Adipocyte (in vitro differentiated cells): ENCODE data around the gene MACIR.

Experiments used
- DNase-seq: peaks from one replicate; pipeline ENCODE4 v3.0.0-alpha.2; 2015; ENCODE audit warnings: low read depth
- H3K27me3 ChIP-seq: replicated peaks from 2 replicates; pipeline ENCODE4 v1.7.0; 2013; ENCODE audit warnings: mild to moderate bottlenecking, low read length, moderate library complexity; ENCODE audit not compliant: control insufficient read depth, insufficient read depth
- H3K36me3 ChIP-seq: 2 replicates; pipeline ENCODE4 v1.7.0; 2013; ENCODE audit warnings: low read length, mild to moderate bottlenecking, moderate library complexity; ENCODE audit not compliant: control insufficient read depth, insufficient read depth, severe bottlenecking
- H3K4me1 ChIP-seq: 2 replicates; pipeline ENCODE4 v1.7.0; 2013; ENCODE audit warnings: mild to moderate bottlenecking, low read length, moderate library complexity; ENCODE audit not compliant: control insufficient read depth, insufficient read depth
- H3K4me3 ChIP-seq: 2 replicates; pipeline ENCODE4 v1.7.0; 2013; ENCODE audit warnings: mild to moderate bottlenecking, low read length, moderate library complexity
- H3K9ac ChIP-seq: 2 replicates; pipeline ENCODE4 v1.7.0; 2013; ENCODE audit warnings: mild to moderate bottlenecking, low read length, moderate library complexity
- H3K9me3 ChIP-seq: 2 replicates; pipeline ENCODE4 v1.7.0; 2013; ENCODE audit warnings: mild to moderate bottlenecking, low read length, moderate library complexity; ENCODE audit not compliant: control insufficient read depth

The MACIR gene

DNA sequence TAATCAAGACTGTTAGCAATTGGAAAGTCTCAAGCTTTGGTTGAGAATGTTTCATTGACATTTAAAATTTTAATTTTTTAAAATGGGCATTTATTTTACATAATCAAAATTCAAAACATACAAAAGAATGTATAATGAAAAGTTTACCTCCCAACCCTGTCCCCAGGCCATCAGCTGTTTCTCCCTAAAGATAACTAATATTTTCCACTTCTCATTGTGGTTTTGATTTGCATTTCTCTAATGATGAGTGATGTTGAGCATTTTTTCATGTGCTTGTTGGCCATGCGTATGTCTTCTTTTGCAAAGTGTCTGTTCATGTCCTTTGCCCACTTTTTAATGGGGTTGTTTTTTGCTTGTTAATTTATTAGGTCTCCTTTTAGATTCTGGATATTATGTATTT, 11.4 kb upstream of the MACIR start:
- no peaks in the 10 kb centered on the region for H3K36me3 ChIP-seq
- no peaks in the 10 kb centered on the region for H3K9me3 ChIP-seq
- no peak for DNase-seq
- H3K4me3 ChIP-seq = no peak overlapping the region
- H3K27me3 ChIP-seq = no peaks in the 10 kb centered on the region
- H3K9ac ChIP-seq = no peak overlapping the region
- H3K4me1 ChIP-seq = no peaks in the 10 kb centered on the region

DNA sequence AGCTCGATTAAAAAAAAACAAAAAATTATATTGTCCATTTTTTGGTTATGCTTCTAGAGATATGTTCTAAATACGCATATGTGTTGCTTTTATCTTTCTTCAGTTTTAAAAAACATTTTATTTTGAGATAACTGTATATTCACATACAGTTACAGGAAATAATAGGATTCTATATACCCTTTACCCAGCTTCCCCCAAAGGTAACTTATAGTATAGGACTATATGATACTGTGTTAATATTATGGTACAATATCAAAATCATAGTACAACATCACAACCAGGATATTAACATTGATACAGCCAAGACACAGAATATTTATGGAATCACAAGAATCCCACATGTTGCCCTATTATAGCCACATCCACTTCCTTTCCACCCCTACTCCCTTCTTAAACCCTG, 9.5 kb upstream of the MACIR start:
- no peak overlapping the region for H3K4me3 ChIP-seq
- no peak overlapping the region for H3K9ac ChIP-seq
- no peaks in the 10 kb centered on the region for H3K36me3 ChIP-seq
- H3K27me3 ChIP-seq = no peaks in the 10 kb centered on the region
- H3K9me3 ChIP-seq = no peaks in the 10 kb centered on the region
- H3K4me1 ChIP-seq = no peaks in the 10 kb centered on the region
- DNase-seq = no peak

DNA sequence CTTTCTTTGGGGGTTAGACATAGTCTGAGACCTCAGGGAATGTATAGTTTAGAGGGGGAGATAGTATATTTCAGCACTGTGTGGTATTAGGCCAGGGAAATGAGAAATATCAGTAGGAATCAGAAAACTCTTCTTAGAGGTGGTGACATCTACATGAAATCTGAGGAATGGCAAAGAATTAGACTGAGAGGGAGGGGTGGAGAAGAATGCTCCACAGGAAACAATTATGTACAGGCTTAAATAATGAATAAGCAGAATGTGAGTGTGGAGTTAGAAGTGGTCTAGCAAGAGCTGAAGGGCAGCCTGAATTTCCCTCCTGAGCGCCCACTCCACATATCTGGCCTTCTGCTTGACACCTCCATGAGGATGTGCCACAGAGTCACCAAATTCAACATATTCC, 3.6 kb upstream of the MACIR start:
- H3K9me3 ChIP-seq = no peaks in the 10 kb centered on the region
- no peak overlapping the region for H3K9ac ChIP-seq
- no peaks in the 10 kb centered on the region for H3K27me3 ChIP-seq
- DNase-seq = peak; percentile 28
- no peaks in the 10 kb centered on the region for H3K36me3 ChIP-seq
- no peaks in the 10 kb centered on the region for H3K4me1 ChIP-seq
- no peak overlapping the region for H3K4me3 ChIP-seq

DNA sequence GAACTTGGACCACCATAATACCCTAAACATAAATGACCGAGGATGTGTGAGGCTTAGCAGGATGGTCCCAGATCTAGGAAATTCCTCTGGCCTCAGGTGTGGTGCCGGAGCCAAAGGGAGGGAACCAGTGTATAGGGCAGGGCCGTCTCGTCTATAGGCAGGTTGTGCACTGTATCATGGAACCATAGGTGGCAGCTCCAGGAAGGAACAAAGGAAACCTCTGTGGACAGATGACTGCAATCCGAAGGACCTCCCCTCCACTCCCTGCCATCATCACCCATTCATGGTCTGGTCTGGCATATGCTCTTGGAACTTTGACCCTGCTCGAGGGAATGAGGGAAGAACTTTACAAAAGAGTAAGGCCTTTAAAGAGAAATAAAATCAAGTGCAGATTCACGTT, 2.9 kb upstream of the MACIR start:
- Histone ChIP-seq H3K4me1 (peaks cover 5% of the 10 kb centered on the region), H3K27me3 (no peaks in the 10 kb centered on the region), H3K9me3 (no peaks in the 10 kb centered on the region), H3K36me3 (no peaks in the 10 kb centered on the region), H3K9ac (no peak overlapping the region), H3K4me3 (no peak overlapping the region)
- no peak for DNase-seq

DNA sequence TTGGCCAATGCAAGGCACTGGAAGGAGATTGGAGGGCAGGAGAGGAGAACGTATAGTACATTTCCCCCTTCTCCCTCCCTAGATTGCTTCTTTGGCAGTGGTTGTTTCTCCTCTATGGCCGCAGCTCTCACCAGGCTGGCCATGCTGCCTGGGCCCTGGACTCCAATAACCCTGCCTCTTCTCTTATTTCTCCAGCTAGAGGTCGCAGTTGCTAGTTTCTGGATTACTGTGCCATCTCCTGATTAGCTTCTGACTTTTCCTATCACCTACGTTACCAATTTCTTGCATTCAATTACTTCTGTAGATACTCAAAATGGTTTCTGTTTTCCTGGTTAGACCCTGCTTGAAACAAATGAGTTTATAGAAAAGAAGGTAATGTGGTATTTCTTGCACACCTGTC, 2.4 kb upstream of the MACIR start:
- Histone ChIP-seq H3K9ac (no peak overlapping the region), H3K36me3 (no peaks in the 10 kb centered on the region), H3K27me3 (no peaks in the 10 kb centered on the region), H3K4me1 (peaks cover 10% of the 10 kb centered on the region), H3K4me3 (no peak overlapping the region), H3K9me3 (no peaks in the 10 kb centered on the region)
- DNase-seq = no peak

- H3K36me3 ChIP-seq = no peaks in the 10 kb centered on the region
- H3K27me3 ChIP-seq = no peaks in the 10 kb centered on the region
- H3K9me3 ChIP-seq = no peaks in the 10 kb centered on the region
- peak; percentile 67 for DNase-seq
- peak overlapping the region; percentile 91 for H3K9ac ChIP-seq
- peak overlapping the region; percentile 94 for H3K4me3 ChIP-seq
- peaks cover 37% of the 10 kb centered on the region for H3K4me1 ChIP-seq
Measured at GRCh38 chr5:103258957-103259704, 568 bp downstream of the MACIR start.

DNA sequence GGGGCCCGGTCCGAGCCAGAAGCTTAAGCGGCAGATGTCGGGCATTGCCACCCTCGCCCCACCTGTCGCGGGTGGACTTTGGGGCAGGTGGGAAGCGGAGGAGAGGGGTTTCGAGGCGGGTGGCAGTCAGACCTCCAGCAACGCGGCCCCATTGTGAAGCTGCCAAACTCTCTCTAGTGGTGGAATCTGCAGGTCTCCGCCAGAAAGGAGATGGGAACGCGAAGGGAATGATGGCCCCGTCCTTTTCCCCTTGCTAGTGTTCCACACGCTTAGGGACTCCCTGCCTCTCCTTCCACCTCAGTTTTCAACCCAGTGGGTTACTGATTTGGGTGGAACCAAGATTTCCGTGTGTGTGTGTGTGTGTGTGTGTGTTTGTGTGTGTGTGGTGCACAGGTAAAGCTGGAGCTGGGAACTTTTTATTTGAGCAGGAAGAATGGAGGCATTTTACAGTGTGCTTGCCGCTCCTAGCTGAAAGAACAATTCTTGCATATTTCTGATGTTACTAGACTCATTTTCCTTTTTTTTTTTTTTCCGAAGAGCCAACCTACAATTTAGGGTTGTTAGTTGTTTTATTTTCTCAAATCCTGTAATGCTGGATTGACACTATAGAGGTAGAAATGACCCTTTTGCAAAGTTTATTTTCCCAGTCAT, 1.3 kb downstream of the MACIR start:
- Histone ChIP-seq H3K9me3 (no peaks in the 10 kb centered on the region), H3K27me3 (no peaks in the 10 kb centered on the region), H3K9ac (peak overlapping the region; percentile 91), H3K4me3 (peak overlapping the region; percentile 94), H3K36me3 (no peaks in the 10 kb centered on the region), H3K4me1 (peaks cover 37% of the 10 kb centered on the region)
- peak; percentile 61 for DNase-seq

DNA sequence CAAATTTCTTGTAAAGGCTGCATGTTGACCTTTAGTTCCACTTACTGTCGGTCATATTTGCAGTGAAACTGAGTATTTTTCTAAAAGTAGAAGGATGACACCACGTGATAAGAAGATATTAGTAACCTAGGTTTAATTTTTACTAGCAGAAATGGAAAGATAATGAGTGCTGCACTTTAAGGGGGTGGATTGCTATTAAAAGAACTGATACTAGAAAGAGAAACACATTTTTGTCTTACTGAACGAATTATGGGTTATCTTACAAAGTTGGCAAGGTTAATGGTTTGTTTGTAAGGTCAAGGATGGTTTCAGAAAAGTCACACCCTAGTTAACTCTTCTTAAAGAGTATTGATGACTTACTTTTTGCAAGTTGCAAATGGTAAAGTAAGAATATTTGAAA, 2.4 kb downstream of the MACIR start:
- Histone ChIP-seq H3K9me3 (no peaks in the 10 kb centered on the region), H3K4me3 (peak overlapping the region; percentile 94), H3K9ac (no peak overlapping the region), H3K27me3 (no peaks in the 10 kb centered on the region), H3K4me1 (peaks cover 37% of the 10 kb centered on the region), H3K36me3 (no peaks in the 10 kb centered on the region)
- no peak for DNase-seq

DNA sequence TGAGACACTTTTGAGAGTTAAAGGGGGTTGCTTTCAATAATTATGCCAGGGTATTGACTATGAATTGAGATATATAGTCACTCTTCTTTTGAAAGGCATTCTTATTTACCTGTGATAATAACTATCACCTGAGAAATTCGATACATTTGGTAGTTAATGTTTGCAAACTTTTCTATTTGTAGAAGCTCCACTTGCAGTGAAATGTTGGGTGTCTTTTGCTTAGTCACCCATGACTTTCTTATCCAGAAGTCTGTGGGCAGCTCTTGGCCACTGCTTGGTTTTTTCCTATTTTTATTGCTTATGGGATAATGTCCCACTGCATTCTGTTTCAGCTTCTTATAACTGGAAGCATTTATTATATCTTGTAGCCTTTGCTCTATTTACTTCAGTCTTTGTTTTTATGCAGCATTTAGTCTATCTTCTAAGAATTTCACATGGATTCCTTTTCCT, 3.9 kb downstream of the MACIR start:
- no peaks in the 10 kb centered on the region for H3K36me3 ChIP-seq
- DNase-seq = peak; percentile 39
- no peaks in the 10 kb centered on the region for H3K27me3 ChIP-seq
- peaks cover 37% of the 10 kb centered on the region for H3K4me1 ChIP-seq
- H3K9me3 ChIP-seq = no peaks in the 10 kb centered on the region
- peak overlapping the region; percentile 29 for H3K9ac ChIP-seq
- peak overlapping the region; percentile 73 for H3K4me3 ChIP-seq

DNA sequence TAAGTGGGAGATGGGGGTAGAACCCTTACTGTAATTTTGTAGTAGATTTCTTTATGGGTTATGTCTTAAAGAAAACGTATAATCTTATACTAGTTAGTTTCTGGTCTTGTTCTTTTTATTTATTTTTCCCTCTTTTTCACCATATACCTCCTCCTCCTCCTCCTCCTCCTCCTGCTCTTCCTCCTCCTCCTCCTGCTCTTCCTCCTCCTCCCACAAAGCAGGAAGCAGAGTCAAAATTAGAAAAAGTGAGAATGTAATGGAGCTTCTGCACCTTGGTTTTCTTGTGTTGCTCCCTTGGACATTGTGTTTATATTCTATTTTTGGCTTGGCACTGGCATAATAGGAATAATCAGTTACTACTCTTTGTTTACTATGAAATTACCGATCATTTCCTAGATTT, 4.5 kb downstream of the MACIR start:
- peak overlapping the region; percentile 49 for H3K9ac ChIP-seq
- peaks cover 37% of the 10 kb centered on the region for H3K4me1 ChIP-seq
- no peaks in the 10 kb centered on the region for H3K27me3 ChIP-seq
- no peaks in the 10 kb centered on the region for H3K36me3 ChIP-seq
- peak overlapping the region; percentile 73 for H3K4me3 ChIP-seq
- no peaks in the 10 kb centered on the region for H3K9me3 ChIP-seq
- DNase-seq = peak; percentile 37

DNA sequence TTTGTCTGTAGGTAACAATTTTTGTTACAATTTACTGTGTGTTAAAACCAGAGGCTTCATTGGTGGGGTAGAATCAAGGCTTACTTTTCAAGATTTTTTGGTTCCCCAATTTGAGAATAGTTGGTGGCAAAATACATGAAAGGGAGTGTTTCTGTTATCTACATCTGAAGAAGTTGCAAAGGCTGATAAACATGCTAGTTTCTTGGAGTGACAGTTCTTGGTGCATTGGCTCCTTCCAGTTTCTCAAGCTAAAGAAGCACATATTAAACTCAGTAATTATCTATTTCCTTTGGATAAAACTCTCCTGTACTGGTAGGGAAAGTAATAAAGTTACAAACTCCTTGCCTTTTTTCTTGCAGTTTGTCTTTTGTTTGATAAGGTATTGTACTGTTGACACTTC, 5.9 kb downstream of the MACIR start:
- Histone ChIP-seq H3K4me1 (peaks cover 37% of the 10 kb centered on the region), H3K9me3 (no peaks in the 10 kb centered on the region), H3K36me3 (peaks cover 8% of the 10 kb centered on the region), H3K27me3 (no peaks in the 10 kb centered on the region), H3K4me3 (no peak overlapping the region), H3K9ac (no peak overlapping the region)
- no peak for DNase-seq
